ENCODE data around the gene KDM4C. TPM values are rescaled to one million over a fixed set of nuclear protein-coding genes. Genes with fewer than 3 reads are reported as not detected.

The KDM4C gene
- total and polyA plus RNA-seq, 11 donors: 4.4 to 19.9 (median 13.3) TPM

DNA sequence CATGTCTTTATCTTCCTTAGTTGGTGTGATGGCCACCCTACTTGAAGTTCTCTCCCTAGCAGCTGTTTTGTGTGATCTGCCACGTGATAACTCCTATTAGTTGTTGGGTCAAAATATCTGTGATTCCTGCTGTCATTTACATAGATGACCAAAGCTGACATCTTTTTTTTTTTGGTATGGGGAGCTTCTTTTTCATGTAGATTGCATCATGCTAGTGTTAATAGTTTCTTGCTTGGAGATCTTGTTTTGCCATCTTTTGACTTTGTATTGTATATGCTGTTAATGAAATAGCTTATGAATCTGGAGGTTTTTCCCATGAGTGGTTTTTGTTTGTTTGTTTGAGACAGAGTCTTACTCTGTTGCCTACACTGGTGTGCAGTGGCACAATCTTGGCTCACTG, 243.8 kb downstream of the KDM4C start:
- TF ChIP-seq POLR2A (IDR thresholded peaks at IDR 0.05): no peak
- TF ChIP-seq, protein P1, sequence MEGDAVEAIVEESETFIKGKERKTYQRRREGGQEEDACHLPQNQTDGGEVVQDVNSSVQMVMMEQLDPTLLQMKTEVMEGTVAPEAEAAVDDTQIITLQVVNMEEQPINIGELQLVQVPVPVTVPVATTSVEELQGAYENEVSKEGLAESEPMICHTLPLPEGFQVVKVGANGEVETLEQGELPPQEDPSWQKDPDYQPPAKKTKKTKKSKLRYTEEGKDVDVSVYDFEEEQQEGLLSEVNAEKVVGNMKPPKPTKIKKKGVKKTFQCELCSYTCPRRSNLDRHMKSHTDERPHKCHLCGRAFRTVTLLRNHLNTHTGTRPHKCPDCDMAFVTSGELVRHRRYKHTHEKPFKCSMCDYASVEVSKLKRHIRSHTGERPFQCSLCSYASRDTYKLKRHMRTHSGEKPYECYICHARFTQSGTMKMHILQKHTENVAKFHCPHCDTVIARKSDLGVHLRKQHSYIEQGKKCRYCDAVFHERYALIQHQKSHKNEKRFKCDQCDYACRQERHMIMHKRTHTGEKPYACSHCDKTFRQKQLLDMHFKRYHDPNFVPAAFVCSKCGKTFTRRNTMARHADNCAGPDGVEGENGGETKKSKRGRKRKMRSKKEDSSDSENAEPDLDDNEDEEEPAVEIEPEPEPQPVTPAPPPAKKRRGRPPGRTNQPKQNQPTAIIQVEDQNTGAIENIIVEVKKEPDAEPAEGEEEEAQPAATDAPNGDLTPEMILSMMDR (IDR thresholded peaks at IDR 0.05): no peak
- Histone ChIP-seq H3K4me1 (no peaks in the 10 kb centered on the region), H3K9me3 (no peaks in the 10 kb centered on the region), H3K4me3 (no peak overlapping the region), H3K27ac (no peak overlapping the region), H3K36me3 (peaks cover 0 to 18% (median 6%) of the 10 kb centered on the region in 9 donors), H3K27me3 (no peaks in the 10 kb centered on the region)
- 88 to 100% (median 89%) methylated on average over 1 of the region's 1 CpG for WGBS, 4 donors
- DNase-seq (no peak), ATAC-seq (no peak)
- intact Hi-C loops (cut with DNase I): no loop called here

DNA sequence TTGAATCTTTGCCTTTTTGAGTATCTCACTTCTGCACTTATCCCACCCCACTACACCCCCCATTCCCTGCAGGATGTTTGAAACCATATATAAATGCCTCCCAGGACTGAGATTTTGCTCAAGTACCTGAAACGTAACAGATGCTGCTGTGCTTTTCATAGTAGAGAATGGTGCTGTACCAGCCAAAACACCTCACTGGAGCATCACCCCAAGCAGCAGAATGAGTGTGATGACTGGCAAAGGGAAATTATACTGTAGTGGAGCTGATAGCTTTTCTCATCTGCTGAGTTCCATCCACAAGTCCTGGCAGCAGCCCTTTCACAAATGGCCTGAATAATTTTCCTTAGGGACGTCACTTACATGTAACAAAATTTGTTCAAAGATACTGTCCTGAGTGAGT, 246.1 kb downstream of the KDM4C start:
- H3K4me3 ChIP-seq: no peak overlapping the region
- H3K9me3 ChIP-seq: peaks cover 0 to 3% (median 0%) of the 10 kb centered on the region in 12 donors
- WGBS, 4 donors: 82 to 93% (median 87%) methylated on average over 2 of the region's 2 CpGs
- no peak for ATAC-seq
- H3K27me3 ChIP-seq: no peaks in the 10 kb centered on the region
- no peaks in the 10 kb centered on the region for H3K4me1 ChIP-seq
- H3K27ac ChIP-seq: no peak overlapping the region
- intact Hi-C loops (cut with DNase I): no loop called here
- peaks cover 0 to 20% (median 12%) of the 10 kb centered on the region in 9 donors for H3K36me3 ChIP-seq
- TF ChIP-seq POLR2A (IDR thresholded peaks at IDR 0.05): no peak
- TF ChIP-seq, protein P1 (IDR thresholded peaks at IDR 0.05): no peak
- DNase-seq: no peak

DNA sequence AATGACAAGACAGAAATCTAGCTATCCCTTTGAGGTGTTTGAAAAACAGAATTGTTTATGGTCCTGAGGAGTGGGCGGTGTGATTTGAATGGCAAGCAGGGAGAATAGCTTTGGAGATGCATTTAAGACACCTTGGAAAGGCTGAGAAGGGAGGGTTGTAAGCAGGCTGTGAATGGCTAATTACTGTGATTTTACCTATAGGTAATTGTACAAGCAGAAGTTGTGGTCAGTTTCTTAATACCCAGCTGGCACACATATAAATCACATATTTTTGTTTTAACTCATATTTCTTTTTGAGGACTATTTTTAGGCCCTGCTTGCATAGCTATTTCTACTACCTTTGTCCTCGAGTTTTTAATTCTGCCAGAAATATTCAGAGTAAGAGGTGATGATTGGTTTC, 248.6 kb downstream of the KDM4C start:
- TF ChIP-seq, protein P1 (IDR thresholded peaks at IDR 0.05): no peak
- no peak for TF ChIP-seq POLR2A (IDR thresholded peaks at IDR 0.05)
- no peak overlapping the region for H3K4me3 ChIP-seq
- no peak overlapping the region for H3K27ac ChIP-seq
- peaks cover 0 to 14% (median 2%) of the 10 kb centered on the region in 12 donors for H3K9me3 ChIP-seq
- peaks cover 0 to 29% (median 14%) of the 10 kb centered on the region in 9 donors for H3K36me3 ChIP-seq
- ATAC-seq (no peak), DNase-seq (no peak)
- WGBS, 4 donors: 74 to 79% (median 78%) methylated on average over 2 of the region's 2 CpGs
- H3K4me1 ChIP-seq: peaks cover 0 to 2% (median 0%) of the 10 kb centered on the region in 12 donors
- no peaks in the 10 kb centered on the region for H3K27me3 ChIP-seq
- intact Hi-C loops (cut with DNase I): no loop called here

DNA sequence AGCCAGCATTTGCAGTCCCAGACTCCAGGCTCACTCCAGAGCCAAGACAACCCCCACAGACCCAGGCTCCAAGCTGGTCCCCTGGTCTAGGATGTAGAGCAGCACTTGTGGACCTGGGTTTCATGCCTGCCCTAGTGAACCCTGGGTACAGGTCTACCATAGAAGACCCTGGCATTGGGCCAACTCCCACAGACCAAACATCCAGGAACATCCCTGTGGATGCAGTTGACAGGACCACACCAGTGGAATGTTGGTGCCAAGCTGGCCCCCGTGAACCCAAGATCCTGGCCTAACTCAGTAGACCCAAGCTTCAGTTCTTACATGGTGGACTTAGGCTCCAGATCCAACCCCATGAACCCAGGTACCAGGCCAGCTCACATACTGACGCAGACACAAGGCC, 250.6 kb downstream of the KDM4C start:
- H3K27ac ChIP-seq: no peak overlapping the region
- ATAC-seq (no peak), DNase-seq (peak in 1 of 5 donors; percentile 8)
- no peaks in the 10 kb centered on the region for H3K27me3 ChIP-seq
- H3K36me3 ChIP-seq: peaks cover 0 to 40% (median 25%) of the 10 kb centered on the region in 9 donors
- TF ChIP-seq, protein P1 (IDR thresholded peaks at IDR 0.05): no peak
- no peak for TF ChIP-seq POLR2A (IDR thresholded peaks at IDR 0.05)
- H3K9me3 ChIP-seq: peaks cover 0 to 14% (median 2%) of the 10 kb centered on the region in 12 donors
- no peak overlapping the region for H3K4me3 ChIP-seq
- 48 to 51% (median 50%) methylated on average over 2 of the region's 2 CpGs for WGBS, 4 donors
- intact Hi-C loops (cut with DNase I): no loop called here
- peaks cover 0 to 2% (median 0%) of the 10 kb centered on the region in 12 donors for H3K4me1 ChIP-seq

Data from heart left ventricle (tissue), 16 donors.